Sigmoid colon (tissue), 4 donors: ENCODE results near the gene XYLT1.

Experiments
- CTCF ChIP-seq, 4 experiments: fragments of 450-650 bp in 3 of 4; fragments of 200-600 bp in 1 of 4; IDR thresholded peaks; one replicate each; pipeline ENCODE4 v1.5.1; 2016 to 2019; ENCODE audit warnings: antibody characterized with exemption in 4 of 4, mild to moderate bottlenecking in 3 of 4, moderate library complexity in 2 of 4
- EP300 ChIP-seq, 4 donors: sonication (generic); formaldehyde crosslinking; IDR thresholded peaks; one replicate each; pipeline ENCODE4 v1.6.1; 2017; ENCODE audit warnings: antibody characterized with exemption in 4 of 4
- POLR2AphosphoS5 ChIP-seq, 4 donors: sonication (generic); formaldehyde crosslinking; IDR thresholded peaks; one replicate each; pipeline ENCODE4 v1.6.1; 2017; ENCODE audit warnings: antibody characterized with exemption in 4 of 4

- no peak for TF ChIP-seq POLR2AphosphoS5 (IDR thresholded peaks at IDR 0.05)
- TF ChIP-seq CTCF (IDR thresholded peaks at IDR 0.05), result no peak
- no peak for TF ChIP-seq EP300 (IDR thresholded peaks at IDR 0.05)
Observed at GRCh38 chr16:17069681-17070080, 401.1 kb downstream of the XYLT1 start.
